H1 (cell line): ENCODE data around the gene XAF1. TPM values are rescaled to one million over a fixed set of nuclear protein-coding genes. Genes with fewer than 3 reads are reported as not detected.

Experiments used
- CTCF ChIA-PET: fragments of 300-600 bp; sonication (Branson Sonifier 250); formaldehyde crosslinking; loops from one replicate; lab custom pipeline; 2021; ENCODE audit not compliant: partially characterized antibody; lab: Charles Lee
- POLR2A ChIA-PET: fragments of 300-600 bp; sonication (Branson Sonifier 250); formaldehyde crosslinking; loops from one replicate; lab custom pipeline; 2021; ENCODE audit warnings: inconsistent platforms; ENCODE audit not compliant: partially characterized antibody; lab: Charles Lee
- DNase-seq, 2 experiments: peaks; one replicate each; pipeline versions ENCODE4 v3.0.0 to v3.0.0-alpha.2; 2010 to 2022; ENCODE audit warnings: low spot score in 2 of 2, low read depth in 1 of 2, mixed read lengths in 1 of 2
- FAIRE-seq: peaks from 2 replicates; lab custom pipeline; 2011; peaks lifted over from hg19 to GRCh38; lab: Jason Lieb, UNC
- H2AFZ ChIP-seq: 2 replicates; pipeline ENCODE4 v1.8.1; 2012; ENCODE audit warnings: low read length, inconsistent platforms
- H2AK5ac ChIP-seq: 2 replicates; pipeline ENCODE4 v1.6.1; 2013; ENCODE audit warnings: low read depth, low read length
- H2BK120ac ChIP-seq: replicated peaks from 2 replicates; pipeline ENCODE3; 2013; ENCODE audit warnings: low read depth, low read length, inconsistent platforms
- H2BK12ac ChIP-seq: 2 replicates; pipeline ENCODE4 v1.6.1; 2013; ENCODE audit warnings: low read depth, low read length
- H2BK15ac ChIP-seq: 2 replicates; pipeline ENCODE4 v1.6.1; 2013; ENCODE audit warnings: low read length
- H2BK20ac ChIP-seq: 2 replicates; pipeline ENCODE4 v1.6.1; 2013; ENCODE audit warnings: low read length
- H2BK5ac ChIP-seq: 2 replicates; pipeline ENCODE4 v1.6.1; 2013; ENCODE audit warnings: low read depth, low read length
- H3K14ac ChIP-seq: 2 replicates; pipeline ENCODE4 v1.6.1; 2013; ENCODE audit warnings: inconsistent platforms; ENCODE audit not compliant: insufficient read length
- H3K18ac ChIP-seq: 2 replicates; pipeline ENCODE4 v1.6.1; 2013; ENCODE audit warnings: low read length; ENCODE audit errors: extremely low read depth
- H3K23ac ChIP-seq: 2 replicates; pipeline ENCODE4 v1.6.1; 2013; ENCODE audit warnings: inconsistent platforms; ENCODE audit not compliant: insufficient read length
- H3K23me2 ChIP-seq: 2 replicates; pipeline ENCODE4 v1.6.1; 2013; ENCODE audit warnings: low read depth, low read length
- H3K27ac ChIP-seq: 2 replicates; pipeline ENCODE4 v1.6.1; 2011; ENCODE audit warnings: low read depth, low read length, inconsistent platforms
- H3K27me3 ChIP-seq, 4 experiments: replicated peaks in 1 of 4; 1 replicate in 1 of 4; 2 replicates in 3 of 4; pipeline versions ENCODE4 v1.6.1 to v1.8.1; 2011 to 2013; ENCODE audit warnings: low read length in 3 of 4, mild to moderate bottlenecking in 3 of 4, inconsistent platforms in 2 of 4, mixed read lengths in 2 of 4, moderate library complexity in 1 of 4; ENCODE audit not compliant: control insufficient read depth in 3 of 4, insufficient read depth in 3 of 4; ENCODE audit errors: extremely low read depth in 1 of 4
- H3K36me3 ChIP-seq, 4 experiments: 2 replicates each; pipeline versions ENCODE4 v1.6.1 to v1.8.1; 2011 to 2013; ENCODE audit warnings: mild to moderate bottlenecking in 4 of 4, low read length in 3 of 4, moderate library complexity in 2 of 4, control low read depth in 1 of 4, inconsistent platforms in 1 of 4; ENCODE audit not compliant: insufficient read depth in 4 of 4, control insufficient read depth in 2 of 4
- H3K4ac ChIP-seq: replicated peaks from 2 replicates; pipeline ENCODE3; 2013; ENCODE audit warnings: low read length, low read depth, mixed read lengths, inconsistent platforms; ENCODE audit not compliant: insufficient read length
- H3K4me1 ChIP-seq, 4 experiments: replicated peaks in 1 of 4; 1 replicate in 1 of 4; 2 replicates in 3 of 4; pipeline versions ENCODE4 v1.6.1 to v1.8.1; 2011 to 2013; ENCODE audit warnings: low read length in 3 of 4, inconsistent platforms in 2 of 4, mixed read lengths in 1 of 4; ENCODE audit not compliant: insufficient read depth in 4 of 4, control insufficient read depth in 3 of 4
- H3K4me2 ChIP-seq, 2 experiments: 2 replicates each; pipeline versions ENCODE4 v1.6.1 to v1.8.1; 2011 to 2013; ENCODE audit warnings: low read depth in 2 of 2, low read length in 2 of 2, control low read depth in 1 of 2, inconsistent platforms in 1 of 2, mild to moderate bottlenecking in 1 of 2; ENCODE audit not compliant: insufficient read depth in 1 of 2
- H3K4me3 ChIP-seq, 4 experiments: fragments of 200-600, 300-600 bp in 1 of 4; sonication (generic), shearing (Covaris generic), sonication (Bioruptor Twin) in 1 of 4; 2 replicates each; pipeline versions ENCODE4 v1.5.1 to v1.8.1; 2011 to 2016; ENCODE audit warnings: low read length in 4 of 4, low read depth in 3 of 4, control low read depth in 2 of 4, inconsistent platforms in 2 of 4, mild to moderate bottlenecking in 2 of 4, mixed read lengths in 1 of 4, moderate library complexity in 1 of 4; ENCODE audit not compliant: insufficient read depth in 2 of 4; ENCODE audit errors: extremely low read depth in 1 of 4
- H3K56ac ChIP-seq: replicated peaks from 2 replicates; pipeline ENCODE3; 2013; ENCODE audit warnings: low read depth, mild to moderate bottlenecking, mixed read lengths, low read length, inconsistent platforms; ENCODE audit not compliant: insufficient read length
- H3K79me1 ChIP-seq: 2 replicates; pipeline ENCODE4 v1.6.1; 2013; ENCODE audit warnings: low read depth, low read length, control low read depth
- H3K79me2 ChIP-seq, 2 experiments: 2 replicates each; pipeline versions ENCODE4 v1.6.1 to v1.8.1; 2012 to 2013; ENCODE audit warnings: low read length in 2 of 2, mild to moderate bottlenecking in 2 of 2, inconsistent platforms in 1 of 2; ENCODE audit not compliant: insufficient read depth in 2 of 2, control insufficient read depth in 1 of 2
- H3K9ac ChIP-seq, 4 experiments: replicated peaks in 1 of 4; 1 replicate in 1 of 4; 2 replicates in 3 of 4; pipeline versions ENCODE4 v1.6.1 to v1.8.1; 2011 to 2013; ENCODE audit warnings: low read depth in 3 of 4, low read length in 3 of 4, control low read depth in 2 of 4, mild to moderate bottlenecking in 2 of 4, moderate library complexity in 2 of 4, inconsistent platforms in 1 of 4; ENCODE audit errors: extremely low read depth in 1 of 4
- H3K9me3 ChIP-seq, 2 experiments: 2 replicates each; pipeline versions ENCODE4 v1.6.1 to v1.8.1; 2012 to 2013; ENCODE audit warnings: mild to moderate bottlenecking in 2 of 2, moderate library complexity in 2 of 2, control low read depth in 1 of 2, inconsistent platforms in 1 of 2, low read depth in 1 of 2, low read length in 1 of 2, mixed read lengths in 1 of 2; ENCODE audit not compliant: insufficient read depth in 2 of 2
- H4K20me1 ChIP-seq, 2 experiments: replicated peaks in 1 of 2; 2 replicates each; pipeline versions ENCODE3 to v1.8.1; 2011 to 2013; ENCODE audit warnings: inconsistent platforms in 2 of 2, low read length in 2 of 2, mild to moderate bottlenecking in 1 of 2; ENCODE audit not compliant: insufficient read depth in 2 of 2, control insufficient read depth in 1 of 2
- H4K5ac ChIP-seq: 2 replicates; pipeline ENCODE4 v1.6.1; 2013; ENCODE audit warnings: low read length, low read depth, mixed read lengths, inconsistent platforms; ENCODE audit not compliant: insufficient read length
- H4K8ac ChIP-seq: 2 replicates; pipeline ENCODE4 v1.8.0; 2013; ENCODE audit warnings: mild to moderate bottlenecking, moderate library complexity, low read length, inconsistent platforms; ENCODE audit not compliant: insufficient read depth; ENCODE audit errors: extremely low read depth
- H4K91ac ChIP-seq: replicated peaks from 2 replicates; pipeline ENCODE3; 2013; ENCODE audit warnings: low read length, mixed read lengths, inconsistent platforms; ENCODE audit not compliant: insufficient read length
- NRF1 ChIP-seq: IDR thresholded peaks from 2 replicates; pipeline ENCODE4 v1.6.1; 2011; ENCODE audit warnings: mild to moderate bottlenecking, low read depth, low read length, improper control_type of control experiment
- WGBS, 2 experiments: shearing (Covaris generic) in 1 of 2; methylation state at CpG; one replicate each; pipeline versions ENCODE4 v1.1.6 to v1.1.7; 2013 to 2015; ENCODE audit warnings: low lambda C conversion rate in 2 of 2, mixed read lengths in 2 of 2, inconsistent platforms in 1 of 2, low coverage in 1 of 2, missing lambda C conversion rate in 1 of 2; ENCODE audit not compliant: insufficient replicate concordance in 2 of 2, insufficient coverage in 1 of 2, insufficient read length in 1 of 2; ENCODE audit errors: extremely low coverage in 1 of 2, missing lambda C conversion rate in 1 of 2; 5-methylcytosine and 5-hydroxymethylcytosine counted together
- polyA plus RNA-seq, 7 experiments: library from polyadenylated mRNA; depleted of rRNA in 3 of 7; stranded (reverse) in 5 of 7; unstranded in 2 of 7; fragments of >200 nt in 5 of 7; fragments of 200-250 nt in 2 of 7; gene quantifications; 1 replicate in 5 of 7; 2 replicates in 1 of 7; 4 replicates in 1 of 7; pipeline versions ENCODE4 v1.2.1 to v1.2.3, GENCODE V29; 2011 to 2013; ENCODE audit warnings: missing spikeins in 2 of 7, mixed read lengths in 2 of 7
- total RNA-seq: library from RNA; stranded (reverse); fragmentation: NEBNext Ultra II Directional; extraction: Animal tissue kit (Norgen Biotek cat#: 25700); gene quantifications from 2 replicates; pipeline ENCODE4 v1.2.1, GENCODE V29; 2021

XAF1 gene
- total and polyA plus RNA-seq, 2 of the 8 experiments (the other 6 are each of a cell fraction or from before 2014, with no cell fraction given): not detected

DNA sequence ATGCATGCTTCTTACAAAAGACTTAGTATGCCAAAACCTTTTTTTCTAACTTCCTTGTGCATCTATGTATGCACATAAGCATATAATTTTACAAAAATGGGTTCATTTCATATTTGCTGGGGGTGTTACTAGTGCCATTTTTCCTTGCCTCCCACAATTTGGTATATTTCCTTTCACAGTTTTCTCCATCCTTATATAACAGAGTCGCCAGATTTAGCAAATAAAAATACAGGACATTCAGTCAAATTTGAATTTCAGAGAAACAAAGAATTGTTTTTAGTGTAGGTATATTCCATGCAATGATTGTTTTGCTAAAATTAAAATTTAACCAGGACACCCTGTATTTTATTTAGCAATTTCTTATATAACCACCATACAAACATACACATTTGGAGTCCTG, 16.2 kb downstream of the XAF1 start:
- Histone ChIP-seq H3K23ac (no peak overlapping the region), H4K8ac (no peak overlapping the region), H3K27ac (no peak overlapping the region), H3K9me3 (peaks cover 0 to 6% of the 10 kb centered on the region in 2 experiments; a peak in 3 of 4 replicates), H3K4me3 (no peak overlapping the region), H2AFZ (no peak overlapping the region), H4K5ac (no peak overlapping the region), H2BK120ac (no peak overlapping the region), H3K18ac (no peak overlapping the region), H2BK12ac (no peak overlapping the region), H2BK20ac (no peak overlapping the region), H3K23me2 (peaks cover 7% of the 10 kb centered on the region; the same call in 1 of the 2 replicates), H3K14ac (no peak overlapping the region), H2AK5ac (no peak overlapping the region), H3K79me2 (no peaks in the 10 kb centered on the region), H3K36me3 (no peaks in the 10 kb centered on the region), H3K4me2 (no peak overlapping the region), H3K9ac (no peak overlapping the region), H3K4me1 (peaks cover 0 to 5% (median 0%) of the 10 kb centered on the region in 4 experiments; a peak in 2 of 7 replicates), H3K4ac (no peak overlapping the region), H4K20me1 (no peaks in the 10 kb centered on the region), H4K91ac (no peak overlapping the region), H3K56ac (no peak overlapping the region), H3K27me3 (peaks cover 2 to 14% (median 12%) of the 10 kb centered on the region in 4 experiments), H2BK15ac (no peak overlapping the region), H3K79me1 (no peaks in the 10 kb centered on the region), H2BK5ac (no peak overlapping the region)
- DNase-seq (no peak), FAIRE-seq (no peak)
- 88% methylated on average over 1 of the region's 1 CpG; no CpG with 5 or more reads in 1 of the 2 experiments for WGBS, 2 experiments
- ChIA-PET POLR2A (no interaction called here), CTCF (interaction anchor here (1.0 to 1.3 kb wide), 5 partner anchors 12 to 224 kb away, joined by 3 to 4 read pairs (median 3); partner anchors contain the start of gene ALOX12)
- no peak for TF ChIP-seq NRF1
